ENCODE data around the gene SMARCD2.

Gene SMARCD2

GRCh38 chr17:63833026-63833740 is 9.3 kb downstream of the SMARCD2 start:
- no peak overlapping the region for H3K4me3 ChIP-seq (replicated peaks in 1 of 2; ENCODE audit: low read depth in 2 of 2, low read length in 2 of 2)
- TF ChIP-seq CTCF (IDR thresholded peaks at IDR 0.05; ENCODE audit: low read depth, low read length) = no peak
- DNase-seq (ENCODE audit: low read depth in 2 of 2) = no peak

- no peak for DNase-seq (ENCODE audit: low read depth in 2 of 2)
- H3K4me3 ChIP-seq (replicated peaks in 1 of 2; ENCODE audit: low read depth in 2 of 2, low read length in 2 of 2) = no peak overlapping the region
- TF ChIP-seq CTCF (IDR thresholded peaks at IDR 0.05; ENCODE audit: low read depth, low read length) = no peak
Observed at GRCh38 chr17:63832455-63832854, 10.0 kb downstream of the SMARCD2 start.

- H3K4me3 ChIP-seq (replicated peaks in 1 of 2; ENCODE audit: low read depth in 2 of 2, low read length in 2 of 2) = no peak overlapping the region
- DNase-seq (ENCODE audit: low read depth in 2 of 2) = no peak
- no peak for TF ChIP-seq CTCF (IDR thresholded peaks at IDR 0.05; ENCODE audit: low read depth, low read length)
Observed at GRCh38 chr17:63832014-63832413, 10.5 kb downstream of the SMARCD2 start.

- H3K4me3 ChIP-seq (replicated peaks in 1 of 2; ENCODE audit: low read depth in 2 of 2, low read length in 2 of 2) = no peak overlapping the region
- no peak for DNase-seq (ENCODE audit: low read depth in 2 of 2)
- no peak for TF ChIP-seq CTCF (IDR thresholded peaks at IDR 0.05; ENCODE audit: low read depth, low read length)
Observed at GRCh38 chr17:63831505-63831904, 11.0 kb downstream of the SMARCD2 start.

GRCh38 chr17:63830904-63831491 is 11.5 kb downstream of the SMARCD2 start:
- TF ChIP-seq CTCF (IDR thresholded peaks at IDR 0.05; ENCODE audit: low read depth, low read length) = no peak
- no peak for DNase-seq (ENCODE audit: low read depth in 2 of 2)
- H3K4me3 ChIP-seq (replicated peaks in 1 of 2; ENCODE audit: low read depth in 2 of 2, low read length in 2 of 2) = no peak overlapping the region

GRCh38 chr17:63830278-63830677 is 12.2 kb downstream of the SMARCD2 start:
- DNase-seq (ENCODE audit: low read depth in 2 of 2) = no peak
- TF ChIP-seq CTCF (IDR thresholded peaks at IDR 0.05; ENCODE audit: low read depth, low read length) = no peak
- no peak overlapping the region for H3K4me3 ChIP-seq (replicated peaks in 1 of 2; ENCODE audit: low read depth in 2 of 2, low read length in 2 of 2)
